Right lobe of liver (tissue), 4 donors: Measurements from ENCODE around the gene ECD.

Experiments
- POLR2A ChIP-seq: fragments of 450-650 bp; IDR thresholded peaks from one replicate; pipeline ENCODE4 v1.6.1; 2017; ENCODE audit warnings: antibody characterized with exemption, mild to moderate bottlenecking
- TF ChIP-seq, protein P1 (sequence below), 4 donors: fragments of 200-600 bp in 3 of 4; fragments of 450-650 bp in 1 of 4; IDR thresholded peaks; one replicate each; pipeline versions ENCODE4 v1.5.1 to v1.8.0; 2016 to 2022; ENCODE audit warnings: antibody characterized with exemption in 4 of 4, mild to moderate bottlenecking in 2 of 4
- donor health status: DM: no; HTN: no; CAD: no.
- donor health status: DM: no; HTN: no; CAD: no.
- donor health status: DM: no; HTN: yes; CAD: no.

DNA sequence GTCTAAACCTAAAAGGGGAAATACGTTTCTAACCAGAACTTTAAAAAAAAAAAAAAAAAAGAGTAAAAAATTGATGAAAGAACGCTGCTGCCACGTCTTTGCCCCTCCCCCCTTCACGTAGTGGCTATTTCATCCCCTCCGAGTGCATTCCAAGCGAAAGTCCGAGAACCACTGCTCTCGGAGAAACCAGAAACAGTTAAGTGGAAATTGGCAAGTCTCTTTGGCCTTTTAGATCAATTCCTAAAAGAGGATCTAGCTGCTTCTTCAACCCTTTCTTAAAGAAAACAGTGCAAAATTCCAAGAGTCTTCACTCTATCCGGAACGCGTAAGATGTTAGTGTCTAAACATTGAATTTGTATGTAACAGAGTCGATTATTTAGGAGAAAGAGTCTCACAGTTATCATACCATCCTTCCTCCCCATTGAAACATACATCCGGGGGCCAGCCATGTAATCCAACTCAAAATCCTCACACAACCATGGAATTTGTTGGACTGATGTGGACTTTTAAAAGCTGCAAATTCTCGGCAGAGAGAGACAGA, 72.3 kb downstream of the ECD start:
- TF ChIP-seq, protein P1, sequence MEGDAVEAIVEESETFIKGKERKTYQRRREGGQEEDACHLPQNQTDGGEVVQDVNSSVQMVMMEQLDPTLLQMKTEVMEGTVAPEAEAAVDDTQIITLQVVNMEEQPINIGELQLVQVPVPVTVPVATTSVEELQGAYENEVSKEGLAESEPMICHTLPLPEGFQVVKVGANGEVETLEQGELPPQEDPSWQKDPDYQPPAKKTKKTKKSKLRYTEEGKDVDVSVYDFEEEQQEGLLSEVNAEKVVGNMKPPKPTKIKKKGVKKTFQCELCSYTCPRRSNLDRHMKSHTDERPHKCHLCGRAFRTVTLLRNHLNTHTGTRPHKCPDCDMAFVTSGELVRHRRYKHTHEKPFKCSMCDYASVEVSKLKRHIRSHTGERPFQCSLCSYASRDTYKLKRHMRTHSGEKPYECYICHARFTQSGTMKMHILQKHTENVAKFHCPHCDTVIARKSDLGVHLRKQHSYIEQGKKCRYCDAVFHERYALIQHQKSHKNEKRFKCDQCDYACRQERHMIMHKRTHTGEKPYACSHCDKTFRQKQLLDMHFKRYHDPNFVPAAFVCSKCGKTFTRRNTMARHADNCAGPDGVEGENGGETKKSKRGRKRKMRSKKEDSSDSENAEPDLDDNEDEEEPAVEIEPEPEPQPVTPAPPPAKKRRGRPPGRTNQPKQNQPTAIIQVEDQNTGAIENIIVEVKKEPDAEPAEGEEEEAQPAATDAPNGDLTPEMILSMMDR (IDR thresholded peaks at IDR 0.05): no peak
- TF ChIP-seq POLR2A: no peak
